ENCODE data around the gene ADH6.

GRCh38 chr4:99221980-99222379 is 2.9 kb upstream of the ADH6 start:
- TF ChIP-seq MAFK (IDR thresholded peaks at IDR 0.05; ENCODE audit: low read length): no peak
- no peak for TF ChIP-seq SRSF9 (IDR thresholded peaks at IDR 0.05; ENCODE audit: borderline replicate concordance, low read depth, low read length)

Measured in K562 (cell line).